GM12873 (cell line): ENCODE results near the gene COL19A1.

ENCODE experiments used
- CTCF ChIP-seq: IDR thresholded peaks from 2 replicates; pipeline ENCODE4 v1.5.1; 2012; ENCODE audit warnings: low read depth, mild to moderate bottlenecking, moderate library complexity, low read length, control low read depth; ENCODE audit not compliant: insufficient read depth; ENCODE audit errors: missing control alignments

The COL19A1 gene

GRCh38 chr6:69866351-69866769 lies at the start of gene COL19A1:
TSS of gene COL19A1 (plus strand) at chr6:69866556. CDS start at chr6:69879568, 13,012 bp downstream.
- no peak for TF ChIP-seq CTCF

- no peak for TF ChIP-seq CTCF
Measured at GRCh38 chr6:69816569-69816968, 49.8 kb upstream of the COL19A1 start.

- no peak for TF ChIP-seq CTCF
Measured at GRCh38 chr6:69817358-69817757, 49.0 kb upstream of the COL19A1 start.

- TF ChIP-seq CTCF: no peak
Measured at GRCh38 chr6:69818223-69818930, 48.0 kb upstream of the COL19A1 start.

GRCh38 chr6:69819138-69819537 lies 47.2 kb upstream of the COL19A1 start:
- TF ChIP-seq CTCF: no peak

GRCh38 chr6:69820018-69820417 lies 46.3 kb upstream of the COL19A1 start:
- no peak for TF ChIP-seq CTCF

- no peak for TF ChIP-seq CTCF
Measured at GRCh38 chr6:69820438-69820837, 45.9 kb upstream of the COL19A1 start.
